GM23248 (cell line): ENCODE data around the gene HHATL.

Source experiments
- EZH2 ChIP-seq: fragments of 200-600 bp; sonication (generic); IDR thresholded peaks from 2 replicates; pipeline ENCODE4 v1.6.1; 2018; ENCODE audit warnings: antibody characterized with exemption, mild to moderate bottlenecking; ENCODE audit not compliant: insufficient read depth, poor library complexity, severe bottlenecking
- EZH2phosphoT487 ChIP-seq: fragments of 200-600 bp; sonication (generic); IDR thresholded peaks from 2 replicates; pipeline ENCODE4 v1.6.1; 2018; ENCODE audit warnings: antibody characterized with exemption, moderate library complexity, mild to moderate bottlenecking, low read depth; ENCODE audit not compliant: insufficient read depth

GRCh38 chr3:42682301-42683070 is 20.1 kb downstream of the HHATL start:
- no peak for TF ChIP-seq EZH2phosphoT487
- TF ChIP-seq EZH2, result no peak
